Gastroesophageal sphincter (tissue), 4 donors: Measurements from ENCODE around the gene PLA2R1. TPM values are rescaled to one million over a fixed set of nuclear protein-coding genes. Genes with fewer than 3 reads are reported as not detected.

Source experiments
- ATAC-seq: fragments of 150-250 bp; one replicate; pipeline ENCODE4 v1.9.1; 2016; ENCODE audit warnings: mild to moderate bottlenecking, moderate library complexity
- H3K27ac ChIP-seq, 4 donors: fragments of 200-600 bp; sonication (generic) in 3 of 4; 1 replicate in 3 of 4; 2 replicates in 1 of 4; pipeline ENCODE4 v1.5.1; 2016 to 2019
- H3K27me3 ChIP-seq: fragments of 200-600 bp; sonication (generic); one replicate; pipeline ENCODE4 v1.5.1; 2019
- H3K36me3 ChIP-seq, 2 donors: fragments of 200-600 bp; sonication (generic); one replicate each; pipeline ENCODE4 v1.5.1; 2019; ENCODE audit warnings: control low read depth in 1 of 2
- H3K4me1 ChIP-seq, 3 donors: fragments of 200-600 bp; sonication (generic); 1 replicate in 2 of 3; 2 replicates in 1 of 3; pipeline ENCODE4 v1.5.1; 2016 to 2019; ENCODE audit warnings: control low read depth in 2 of 3
- H3K4me3 ChIP-seq, 2 donors: fragments of 200-600 bp; sonication (generic); one replicate each; pipeline ENCODE4 v1.5.1; 2019; ENCODE audit warnings: mild to moderate bottlenecking in 1 of 2, moderate library complexity in 1 of 2
- H3K9me3 ChIP-seq, 3 donors: fragments of 200-600 bp; sonication (generic); one replicate each; pipeline ENCODE4 v1.5.1; 2017 to 2019; ENCODE audit warnings: control low read depth in 2 of 3
- CTCF ChIP-seq, 4 experiments: fragments of 200-600 bp in 2 of 4; fragments of 450-650 bp in 2 of 4; sonication (generic) in 1 of 4; IDR thresholded peaks; one replicate each; pipeline ENCODE4 v1.5.1; 2017 to 2019; ENCODE audit warnings: antibody characterized with exemption in 4 of 4, mild to moderate bottlenecking in 2 of 4, moderate library complexity in 2 of 4
- EP300 ChIP-seq: sonication (generic); formaldehyde crosslinking; IDR thresholded peaks from one replicate; pipeline ENCODE4 v1.6.1; 2017; ENCODE audit warnings: antibody characterized with exemption, mild to moderate bottlenecking
- POLR2A ChIP-seq, 2 donors: fragments of 450-650 bp; IDR thresholded peaks; one replicate each; pipeline ENCODE4 v1.6.1; 2017; ENCODE audit warnings: antibody characterized with exemption in 2 of 2, mild to moderate bottlenecking in 2 of 2, moderate library complexity in 1 of 2
- POLR2AphosphoS5 ChIP-seq: sonication (generic); formaldehyde crosslinking; IDR thresholded peaks from one replicate; pipeline ENCODE4 v1.6.1; 2017; ENCODE audit warnings: antibody characterized with exemption
- WGBS, 2 donors: methylation state at CpG; one replicate each; pipeline ENCODE4 v1.1.5; 2018; ENCODE audit warnings: low coverage in 1 of 2; 5-methylcytosine and 5-hydroxymethylcytosine counted together
- total RNA-seq, 4 donors: library from RNA; depleted of rRNA; stranded (reverse); fragments of >200 nt; gene quantifications; one replicate each; pipeline ENCODE4 v1.1.0, GENCODE V29; 2016

PLA2R1 gene
- total RNA-seq, 4 donors from 2014 or later: 6.5 to 15.0 (median 8.0) TPM

- no peaks in the 10 kb centered on the region for H3K9me3 ChIP-seq
- TF ChIP-seq POLR2A (IDR thresholded peaks at IDR 0.05) (no peak), EP300 (no peak), POLR2AphosphoS5 (no peak), CTCF (IDR thresholded peaks at IDR 0.05) (no peak)
- ATAC-seq: no peak
- H3K4me3 ChIP-seq: no peak overlapping the region
- no peak overlapping the region for H3K27ac ChIP-seq
- no peaks in the 10 kb centered on the region for H3K27me3 ChIP-seq
- no peaks in the 10 kb centered on the region for H3K4me1 ChIP-seq
- 84 to 87% methylated on average over 8 of the region's 8 CpGs for WGBS, 2 donors
- no peaks in the 10 kb centered on the region for H3K36me3 ChIP-seq
Observed at GRCh38 chr2:159892990-159893810, 169.2 kb downstream of the PLA2R1 start.

- Histone ChIP-seq H3K27me3 (no peaks in the 10 kb centered on the region), H3K4me3 (no peak overlapping the region), H3K9me3 (no peaks in the 10 kb centered on the region), H3K36me3 (no peaks in the 10 kb centered on the region), H3K4me1 (no peaks in the 10 kb centered on the region), H3K27ac (no peak overlapping the region)
- 57 to 63% methylated on average over 2 of the region's 2 CpGs for WGBS, 2 donors
- ATAC-seq: no peak
- TF ChIP-seq EP300: no peak
- TF ChIP-seq CTCF (IDR thresholded peaks at IDR 0.05): no peak
- no peak for TF ChIP-seq POLR2A (IDR thresholded peaks at IDR 0.05)
- TF ChIP-seq POLR2AphosphoS5: no peak
Observed at GRCh38 chr2:159891917-159892730, 170.3 kb downstream of the PLA2R1 start.

DNA sequence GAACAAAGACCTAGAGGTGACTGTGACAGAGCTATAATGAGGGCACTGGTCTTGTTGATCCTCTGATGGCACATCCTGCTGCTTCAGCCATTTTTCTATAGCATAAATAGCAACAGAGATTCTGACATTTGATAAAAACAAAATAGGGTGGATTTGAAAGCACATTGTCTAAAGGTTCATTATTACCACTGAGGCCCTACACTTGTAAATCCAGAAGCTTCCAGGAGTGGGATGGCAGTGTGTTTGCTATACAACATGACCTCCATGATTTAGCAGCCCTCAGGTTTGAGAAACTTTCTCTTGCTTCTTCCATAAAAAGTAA, 171.2 kb downstream of the PLA2R1 start:
- Histone ChIP-seq H3K27me3 (no peaks in the 10 kb centered on the region), H3K36me3 (no peaks in the 10 kb centered on the region)
- no peak for TF ChIP-seq POLR2A (IDR thresholded peaks at IDR 0.05)
- TF ChIP-seq POLR2AphosphoS5: no peak
- TF ChIP-seq CTCF (IDR thresholded peaks at IDR 0.05): no peak
- TF ChIP-seq EP300: no peak

DNA sequence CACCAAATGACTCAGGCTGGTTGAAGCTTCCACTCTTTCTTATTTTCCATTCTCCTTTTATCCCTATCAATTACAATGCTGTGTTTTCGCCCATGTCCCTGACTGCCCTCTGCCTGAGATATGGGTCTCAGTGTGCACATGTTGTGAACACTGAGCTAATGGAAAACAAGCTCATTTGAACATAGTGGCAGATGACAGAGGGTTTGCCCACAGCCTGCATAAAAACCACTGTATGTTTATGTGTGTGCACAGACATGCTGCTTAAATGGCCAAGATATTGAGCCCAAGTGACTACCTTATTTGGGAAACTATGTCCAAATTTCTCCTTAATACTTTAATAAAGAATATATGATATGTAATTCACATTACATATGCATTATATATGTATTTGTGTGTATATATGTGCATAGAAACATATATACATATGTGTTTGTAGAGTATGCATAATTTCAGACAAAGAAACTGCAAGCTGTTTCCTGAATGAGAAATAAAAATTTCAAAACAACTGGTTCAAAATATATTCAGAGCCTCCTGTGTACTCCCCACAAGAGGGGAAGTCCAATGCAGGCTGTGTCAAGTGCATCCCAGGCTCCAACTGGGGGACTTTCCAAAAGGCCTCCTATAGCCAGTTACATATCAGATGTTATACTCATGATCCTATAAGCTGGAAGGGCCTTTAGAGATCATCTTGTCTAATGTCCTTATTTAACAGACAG, 171.7 kb downstream of the PLA2R1 start:
- no peaks in the 10 kb centered on the region for H3K36me3 ChIP-seq
- H3K27ac ChIP-seq: no peak overlapping the region
- TF ChIP-seq POLR2A (IDR thresholded peaks at IDR 0.05): no peak
- TF ChIP-seq POLR2AphosphoS5: no peak
- TF ChIP-seq EP300: no peak
- TF ChIP-seq CTCF (IDR thresholded peaks at IDR 0.05): no peak
- no peaks in the 10 kb centered on the region for H3K9me3 ChIP-seq
- H3K4me1 ChIP-seq: no peaks in the 10 kb centered on the region
- WGBS, 2 donors: 100% methylated on average over 1 of the region's 1 CpG; no CpG with 5 or more reads in 1 of the 2 donors
- ATAC-seq: no peak
- H3K27me3 ChIP-seq: no peaks in the 10 kb centered on the region
- no peak overlapping the region for H3K4me3 ChIP-seq

More for the DNA sequence above, 171.2 kb downstream of the PLA2R1 start:
- no peak for ATAC-seq
- no peaks in the 10 kb centered on the region for H3K4me1 ChIP-seq
- no peak overlapping the region for H3K27ac ChIP-seq
- H3K4me3 ChIP-seq: no peak overlapping the region
- H3K9me3 ChIP-seq: no peaks in the 10 kb centered on the region
